Measurements from ENCODE around the gene NUDT2.

NUDT2 gene

GRCh38 chr9:34382879-34383278 lies 53.5 kb downstream of the NUDT2 start:
- Mint-ChIP-seq H3K4me1 (peaks cover 30% of the 10 kb centered on the region), H3K9me3 (no peaks in the 10 kb centered on the region), H3K4me3 (no peak overlapping the region), H3K36me3 (no peaks in the 10 kb centered on the region), H3K27ac (no peak overlapping the region)
- ATAC-seq (no peak), DNase-seq (ENCODE audit: low spot score in 2 of 2) (peak in 1 of 2 donors; percentile 45)

DNA sequence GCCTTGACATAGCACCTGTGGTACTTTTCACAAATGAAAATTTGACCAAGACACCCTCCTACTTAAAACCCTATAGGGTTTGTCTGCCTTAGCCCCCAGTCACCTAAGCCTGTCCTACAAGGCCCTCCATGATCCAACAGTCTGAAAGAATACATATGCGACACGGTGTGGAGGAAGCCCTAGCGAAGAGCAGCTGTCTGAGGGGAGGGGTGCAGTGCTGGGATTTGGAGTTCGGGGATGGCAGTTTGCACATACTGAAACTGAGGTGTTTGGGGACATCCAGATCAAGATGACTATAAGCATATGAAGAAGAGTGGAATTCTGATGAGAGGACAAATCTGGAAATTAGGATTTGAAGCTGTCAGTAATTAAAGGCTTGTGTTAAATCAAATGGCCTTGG lies 54.5 kb downstream of the NUDT2 start:
- no peaks in the 10 kb centered on the region for H3K36me3 Mint-ChIP-seq
- no peak overlapping the region for H3K27ac Mint-ChIP-seq
- H3K4me3 Mint-ChIP-seq, result no peak overlapping the region
- DNase-seq (ENCODE audit: low spot score in 2 of 2) (no peak), ATAC-seq (no peak)
- H3K4me1 Mint-ChIP-seq, result peaks cover 25% of the 10 kb centered on the region
- H3K9me3 Mint-ChIP-seq, result no peaks in the 10 kb centered on the region

DNA sequence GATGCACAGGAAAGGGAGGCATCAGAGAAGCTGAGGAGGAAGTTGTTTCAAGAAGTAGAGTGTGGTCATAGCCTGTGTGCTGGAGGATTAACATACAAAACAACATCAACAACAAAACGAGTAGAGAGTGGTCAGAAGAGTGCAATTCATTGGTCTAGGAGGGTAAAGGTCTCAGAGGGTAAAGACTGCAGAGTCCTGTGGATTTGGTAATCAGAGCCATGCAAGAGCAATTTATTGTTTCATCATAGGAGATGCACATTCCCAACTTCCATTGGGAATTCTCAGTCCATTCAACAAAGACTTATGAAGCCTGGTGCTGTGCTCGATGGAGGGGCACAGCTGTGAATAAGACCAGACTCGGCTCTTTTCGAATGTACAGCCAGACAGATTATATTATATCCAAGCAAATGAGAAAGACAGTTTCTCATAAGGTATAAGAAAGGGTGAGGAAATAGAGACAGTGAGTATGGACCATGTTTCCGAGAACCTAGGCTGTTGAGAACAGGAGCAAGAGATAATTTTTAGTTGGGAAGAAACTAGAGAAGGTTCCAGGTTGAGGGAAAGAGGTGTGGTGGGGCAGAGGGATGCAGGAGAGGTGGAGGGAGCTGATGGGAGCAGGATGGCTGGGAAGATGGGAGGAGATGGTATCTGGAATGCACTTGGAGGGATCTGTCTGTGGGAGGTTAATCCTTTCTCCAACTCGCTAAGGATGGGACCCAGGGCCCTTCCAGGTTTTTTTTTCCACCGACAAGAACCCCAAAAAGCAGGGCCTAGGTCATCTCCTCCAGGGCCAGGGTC lies 55.2 kb downstream of the NUDT2 start:
- peaks cover 18% of the 10 kb centered on the region for H3K4me1 Mint-ChIP-seq
- H3K36me3 Mint-ChIP-seq, result no peaks in the 10 kb centered on the region
- ATAC-seq (no peak), DNase-seq (ENCODE audit: low spot score in 2 of 2) (no peak)
- H3K4me3 Mint-ChIP-seq, result no peak overlapping the region
- no peak overlapping the region for H3K27ac Mint-ChIP-seq
- no peaks in the 10 kb centered on the region for H3K9me3 Mint-ChIP-seq

GRCh38 chr9:34385561-34386230 lies 56.3 kb downstream of the NUDT2 start:
- Mint-ChIP-seq H3K36me3 (no peaks in the 10 kb centered on the region), H3K4me3 (no peak overlapping the region), H3K4me1 (peaks cover 8% of the 10 kb centered on the region), H3K27ac (no peak overlapping the region), H3K9me3 (no peaks in the 10 kb centered on the region)
- ATAC-seq (no peak), DNase-seq (ENCODE audit: low spot score in 2 of 2) (no peak)

GRCh38 chr9:34386656-34387055 lies 57.3 kb downstream of the NUDT2 start:
- no peak for ATAC-seq
- H3K27ac Mint-ChIP-seq, result no peak overlapping the region
- no peaks in the 10 kb centered on the region for H3K4me1 Mint-ChIP-seq
- H3K36me3 Mint-ChIP-seq, result no peaks in the 10 kb centered on the region
- DNase-seq (ENCODE audit: low spot score in 2 of 2), result no peak
- H3K4me3 Mint-ChIP-seq, result no peak overlapping the region
- H3K9me3 Mint-ChIP-seq, result no peaks in the 10 kb centered on the region

GRCh38 chr9:34387239-34387638 lies 57.9 kb downstream of the NUDT2 start:
- DNase-seq (ENCODE audit: low spot score in 2 of 2), result no peak
- Mint-ChIP-seq H3K27ac (no peak overlapping the region), H3K4me3 (no peak overlapping the region), H3K36me3 (no peaks in the 10 kb centered on the region), H3K9me3 (no peaks in the 10 kb centered on the region), H3K4me1 (no peaks in the 10 kb centered on the region)
- ATAC-seq, result no peak

GRCh38 chr9:34392511-34392910 lies 63.1 kb downstream of the NUDT2 start:
- H3K4me1 Mint-ChIP-seq, result no peaks in the 10 kb centered on the region
- ATAC-seq, result no peak
- no peaks in the 10 kb centered on the region for H3K36me3 Mint-ChIP-seq
- H3K4me3 Mint-ChIP-seq, result no peak overlapping the region
- DNase-seq (ENCODE audit: low spot score in 2 of 2), result no peak
- no peak overlapping the region for H3K27ac Mint-ChIP-seq
- no peaks in the 10 kb centered on the region for H3K9me3 Mint-ChIP-seq

All from stimulated activated effector memory CD8-positive, alpha-beta T cell treated with anti-CD3 and anti-CD28 coated beads, Interleukin-12 subunit alpha, Interleukin-12 subunit beta, amount 100 ng/mL, for 72 hours (primary cell).